ENCODE measurements around the gene MAPK14.
"Not testable (repeated sequence)": the region's sequence is repeated elsewhere in the genome, so short reads cannot be mapped to it uniquely, and the experiment has no call there.

The MAPK14 gene

GRCh38 chr6:36027501-36028087 lies at the start of gene MAPK14:
Gene MAPK14, plus strand, starts transcription at chr6:36027808. Its CDS starts 350 bp downstream, at chr6:36028158.
- peak; percentile 100 for DNase-seq (ENCODE audit: low read depth)

GRCh38 chr6:35980126-35980525 lies 47.5 kb upstream of the MAPK14 start:
- not testable (repeated sequence) for H3K4me3 ChIP-seq (replicated peaks; ENCODE audit: low read depth, low read length); DNase-seq (ENCODE audit: low read depth)

More at GRCh38 chr6:36027501-36028087, at the start of gene MAPK14:
- peak within 1 kb of the TSS; percentile 93 for H3K4me3 ChIP-seq (replicated peaks; ENCODE audit: low read depth, low read length)
- TF ChIP-seq CTCF (IDR thresholded peaks at IDR 0.05; ENCODE audit: low read length, missing control alignments) = peak; percentile 87

GRCh38 chr6:35980991-35981645 lies 46.5 kb upstream of the MAPK14 start:
- H3K4me3 ChIP-seq (replicated peaks; ENCODE audit: low read depth, low read length) = no peak overlapping the region
- DNase-seq (ENCODE audit: low read depth) = no peak
- no peak for TF ChIP-seq CTCF (IDR thresholded peaks at IDR 0.05; ENCODE audit: low read length, missing control alignments)

GRCh38 chr6:35984701-35985100 lies 42.9 kb upstream of the MAPK14 start:
- no peak for TF ChIP-seq CTCF (IDR thresholded peaks at IDR 0.05; ENCODE audit: low read length, missing control alignments)
- H3K4me3 ChIP-seq (replicated peaks; ENCODE audit: low read depth, low read length) = no peak overlapping the region
- no peak for DNase-seq (ENCODE audit: low read depth)

GRCh38 chr6:35988047-35988446 lies 39.6 kb upstream of the MAPK14 start:
- not testable (repeated sequence) for DNase-seq (ENCODE audit: low read depth); H3K4me3 ChIP-seq (replicated peaks; ENCODE audit: low read depth, low read length)

GRCh38 chr6:35993150-35993549 lies 34.5 kb upstream of the MAPK14 start:
- no peak overlapping the region for H3K4me3 ChIP-seq (replicated peaks; ENCODE audit: low read depth, low read length)
- TF ChIP-seq CTCF (IDR thresholded peaks at IDR 0.05; ENCODE audit: low read length, missing control alignments) = no peak
- DNase-seq (ENCODE audit: low read depth) = no peak

- no peak for DNase-seq (ENCODE audit: low read depth)
- H3K4me3 ChIP-seq (replicated peaks; ENCODE audit: low read depth, low read length) = no peak overlapping the region
Observed at GRCh38 chr6:36000451-36000850, 27.2 kb upstream of the MAPK14 start.

More at GRCh38 chr6:36000451-36000850, 27.2 kb upstream of the MAPK14 start:
- TF ChIP-seq CTCF (IDR thresholded peaks at IDR 0.05; ENCODE audit: low read length, missing control alignments) = no peak

Measured in fibroblast of pulmonary artery (primary cell).